Erythroblast (primary cell): ENCODE results near the gene DPP7.

Experiments used
- GATA1 ChIP-seq: IDR thresholded peaks from 2 replicates; pipeline ENCODE4 v1.6.1; 2011; ENCODE audit warnings: low read depth, mild to moderate bottlenecking, control low read depth, low read length, moderate library complexity
- POLR2A ChIP-seq: IDR thresholded peaks from 2 replicates; pipeline ENCODE4 v1.6.1; 2011; ENCODE audit warnings: mild to moderate bottlenecking, low read length

- TF ChIP-seq POLR2A = no peak
- TF ChIP-seq GATA1 = no peak
These were observed 32.0 kb upstream of the DPP7 start for GRCh38 chr9:137146527-137146918.
